ENCODE measurements around the gene RIMS3.

DNA sequence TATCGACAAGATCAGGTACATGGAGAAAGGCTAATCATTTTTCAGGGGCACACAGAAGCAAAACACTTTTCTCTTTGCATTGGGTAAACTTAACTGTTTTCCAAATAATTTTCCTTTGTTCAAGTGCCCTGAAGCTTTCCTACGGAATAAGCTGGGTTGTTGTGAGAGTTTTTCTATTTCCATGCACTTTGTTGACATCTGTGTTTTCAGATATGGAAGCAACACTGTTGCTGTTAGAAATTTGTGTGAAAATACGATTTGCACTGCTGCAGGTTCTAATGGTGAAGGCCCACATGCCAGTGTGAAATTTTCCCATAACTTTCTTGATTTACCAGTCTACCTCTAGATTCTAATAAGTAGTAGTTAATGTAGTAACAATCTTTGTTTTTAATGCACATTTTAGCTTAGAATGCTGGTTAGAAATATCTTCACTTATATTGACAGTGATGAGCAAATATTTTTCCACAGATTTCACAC, 44.4 kb upstream of the RIMS3 start:
- TF ChIP-seq POLR2A (IDR thresholded peaks at IDR 0.05), result no peak
- TF ChIP-seq, protein P1, sequence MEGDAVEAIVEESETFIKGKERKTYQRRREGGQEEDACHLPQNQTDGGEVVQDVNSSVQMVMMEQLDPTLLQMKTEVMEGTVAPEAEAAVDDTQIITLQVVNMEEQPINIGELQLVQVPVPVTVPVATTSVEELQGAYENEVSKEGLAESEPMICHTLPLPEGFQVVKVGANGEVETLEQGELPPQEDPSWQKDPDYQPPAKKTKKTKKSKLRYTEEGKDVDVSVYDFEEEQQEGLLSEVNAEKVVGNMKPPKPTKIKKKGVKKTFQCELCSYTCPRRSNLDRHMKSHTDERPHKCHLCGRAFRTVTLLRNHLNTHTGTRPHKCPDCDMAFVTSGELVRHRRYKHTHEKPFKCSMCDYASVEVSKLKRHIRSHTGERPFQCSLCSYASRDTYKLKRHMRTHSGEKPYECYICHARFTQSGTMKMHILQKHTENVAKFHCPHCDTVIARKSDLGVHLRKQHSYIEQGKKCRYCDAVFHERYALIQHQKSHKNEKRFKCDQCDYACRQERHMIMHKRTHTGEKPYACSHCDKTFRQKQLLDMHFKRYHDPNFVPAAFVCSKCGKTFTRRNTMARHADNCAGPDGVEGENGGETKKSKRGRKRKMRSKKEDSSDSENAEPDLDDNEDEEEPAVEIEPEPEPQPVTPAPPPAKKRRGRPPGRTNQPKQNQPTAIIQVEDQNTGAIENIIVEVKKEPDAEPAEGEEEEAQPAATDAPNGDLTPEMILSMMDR (IDR thresholded peaks at IDR 0.05), result no peak
